Effector memory CD4-positive, alpha-beta T cell (primary cell): ENCODE results near the gene TRIM27.
"Not testable (repeated sequence)": the region's sequence is repeated elsewhere in the genome, so short reads cannot be mapped to it uniquely, and the experiment has no call there.

Source experiments
- DNase-seq, 3 donors: peaks; one replicate each; pipeline ENCODE4 v3.0.0-alpha.2; 2020
- H3K27ac ChIP-seq: 2 replicates; pipeline ENCODE4 v1.7.0; 2013; ENCODE audit warnings: mild to moderate bottlenecking, low read length, moderate library complexity; ENCODE audit not compliant: insufficient read depth, poor library complexity, severe bottlenecking
- H3K27me3 ChIP-seq: replicated peaks from 2 replicates; pipeline ENCODE4 v1.7.0; 2013; ENCODE audit warnings: mild to moderate bottlenecking, low read length; ENCODE audit not compliant: insufficient read depth, control insufficient read depth, poor library complexity, severe bottlenecking
- H3K36me3 ChIP-seq: 2 replicates; pipeline ENCODE4 v1.7.0; 2013; ENCODE audit warnings: mild to moderate bottlenecking, low read length, moderate library complexity; ENCODE audit not compliant: control insufficient read depth, insufficient read depth
- H3K4me1 ChIP-seq: 2 replicates; pipeline ENCODE4 v1.7.0; 2013; ENCODE audit warnings: low read length, mild to moderate bottlenecking; ENCODE audit not compliant: control insufficient read depth, insufficient read depth, poor library complexity, severe bottlenecking
- H3K4me3 ChIP-seq: 2 replicates; pipeline ENCODE4 v1.7.0; 2013; ENCODE audit warnings: low read length, low read depth, mild to moderate bottlenecking; ENCODE audit not compliant: insufficient read depth, poor library complexity, severe bottlenecking
- H3K9me3 ChIP-seq: 2 replicates; pipeline ENCODE4 v1.7.0; 2013; ENCODE audit warnings: mild to moderate bottlenecking, low read length, moderate library complexity; ENCODE audit not compliant: control insufficient read depth

The TRIM27 gene

DNA sequence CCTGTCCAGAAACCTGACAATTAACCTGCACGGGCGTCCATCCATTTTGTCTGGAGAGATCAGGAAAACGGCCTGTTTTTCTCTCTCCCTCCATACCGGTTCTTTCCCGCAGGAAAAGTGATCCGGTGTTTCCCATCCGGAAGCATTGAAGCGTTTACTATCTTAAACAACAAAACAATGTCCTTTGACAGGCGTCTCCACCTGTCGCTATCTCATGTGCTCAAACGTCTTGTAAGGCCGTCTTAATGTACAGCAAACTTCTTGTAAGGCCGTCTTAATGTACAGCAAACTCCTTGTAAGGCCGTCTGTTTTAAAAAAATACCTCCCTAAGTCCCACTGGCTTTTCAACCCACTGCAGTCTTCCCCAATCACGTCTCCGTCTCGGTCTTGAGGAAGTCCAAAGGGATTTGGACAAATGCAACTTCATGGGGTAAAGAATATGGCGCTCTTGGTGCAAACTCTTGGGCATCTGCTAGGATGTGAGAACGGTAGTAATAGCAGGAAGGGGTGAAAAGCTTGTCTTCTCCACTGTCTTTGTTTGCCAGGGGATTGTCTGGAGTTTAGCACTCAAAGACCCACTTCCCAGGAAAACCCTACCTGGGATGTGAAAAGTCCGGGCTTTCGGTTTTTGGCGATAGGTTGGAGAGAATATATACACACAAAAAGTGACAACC, 29.9 kb upstream of the TRIM27 start:
- Histone ChIP-seq H3K27me3 (no peaks in the 10 kb centered on the region), H3K27ac (no peak overlapping the region), H3K4me1 (peaks cover 7% of the 10 kb centered on the region), H3K36me3 (no peaks in the 10 kb centered on the region), H3K9me3 (no peaks in the 10 kb centered on the region), H3K4me3 (peak overlapping the region; percentile 48)
- DNase-seq = no peak

GRCh38 chr6:28953039-28953584, 29.3 kb upstream of the TRIM27 start:
- no peaks in the 10 kb centered on the region for H3K27me3 ChIP-seq
- H3K4me1 ChIP-seq = peaks cover 7% of the 10 kb centered on the region
- no peaks in the 10 kb centered on the region for H3K9me3 ChIP-seq
- H3K4me3 ChIP-seq = peak overlapping the region; percentile 48
- H3K27ac ChIP-seq = no peak overlapping the region
- no peaks in the 10 kb centered on the region for H3K36me3 ChIP-seq
- DNase-seq = peak; percentile 30 to 43 (median 38)

DNA sequence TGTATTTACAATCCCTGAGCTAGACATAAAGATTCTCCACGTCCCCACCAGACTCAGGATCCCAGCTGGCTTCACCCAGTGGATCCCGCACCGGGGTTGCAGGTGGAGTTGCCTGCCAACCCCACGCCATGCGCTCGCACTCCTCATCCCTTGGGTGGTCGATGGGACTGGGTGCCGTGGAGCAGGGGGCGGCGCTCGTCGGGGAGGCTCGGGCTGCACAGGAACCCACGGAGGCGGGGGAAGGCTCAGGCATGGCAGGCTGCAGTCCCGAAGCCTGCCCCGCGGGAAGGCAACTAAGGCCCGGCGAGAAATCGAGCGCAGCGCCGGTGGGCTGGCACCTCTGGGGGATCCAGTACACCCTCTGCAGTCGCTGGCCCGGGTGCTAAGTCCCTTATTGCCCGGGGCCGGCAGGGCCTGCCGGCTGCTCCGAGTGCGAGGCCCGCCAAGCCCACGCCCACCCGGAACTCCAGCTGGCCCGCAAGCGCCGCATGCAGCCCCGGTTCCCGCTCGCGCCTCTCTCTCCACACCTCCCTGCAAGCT, 25.9 kb upstream of the TRIM27 start:
- H3K4me3 ChIP-seq, H3K27ac ChIP-seq, DNase-seq, H3K36me3 ChIP-seq, H3K27me3 ChIP-seq, H3K4me1 ChIP-seq, H3K9me3 ChIP-seq: not testable (repeated sequence)

DNA sequence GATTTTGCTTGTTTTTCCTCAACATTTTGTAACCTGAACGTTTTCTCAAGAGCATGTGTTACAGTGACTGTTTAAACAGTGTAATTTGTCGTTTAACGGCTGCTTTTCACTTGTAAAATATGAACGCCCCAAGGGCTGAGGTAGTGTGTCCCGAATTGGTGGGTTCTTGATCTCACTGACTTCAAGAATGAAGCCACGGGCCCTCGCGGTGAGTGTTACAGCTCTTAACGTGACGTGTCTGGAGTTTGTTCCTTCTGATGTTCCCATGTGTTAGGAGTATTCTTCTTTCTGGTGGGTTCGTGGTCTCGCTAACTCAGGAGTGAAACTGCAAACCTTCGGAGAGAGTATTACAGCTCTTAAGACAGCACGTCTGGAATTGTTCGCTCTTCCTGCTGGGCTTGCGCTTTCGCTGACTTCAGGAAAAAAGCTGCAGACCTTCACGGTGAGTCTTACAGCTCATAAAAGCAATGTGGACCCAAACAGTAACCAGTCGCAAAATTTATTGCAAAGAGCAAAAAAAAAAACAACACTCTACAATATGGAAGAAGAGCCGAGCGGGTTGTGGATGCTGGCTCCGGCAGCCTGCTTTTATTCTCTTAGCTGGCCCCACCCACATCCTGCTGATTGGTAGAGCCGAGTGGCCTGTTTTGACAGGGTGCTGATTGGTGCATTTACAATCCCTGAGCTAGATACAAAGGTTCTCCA, 25.1 kb upstream of the TRIM27 start:
- no peak overlapping the region for H3K27ac ChIP-seq
- H3K36me3 ChIP-seq = no peaks in the 10 kb centered on the region
- H3K27me3 ChIP-seq = no peaks in the 10 kb centered on the region
- H3K4me1 ChIP-seq = peaks cover 8% of the 10 kb centered on the region
- no peak overlapping the region for H3K4me3 ChIP-seq
- DNase-seq = no peak
- H3K9me3 ChIP-seq = no peaks in the 10 kb centered on the region

- H3K27me3 ChIP-seq = no peaks in the 10 kb centered on the region
- DNase-seq = no peak
- H3K4me1 ChIP-seq = peaks cover 10% of the 10 kb centered on the region
- no peak overlapping the region for H3K27ac ChIP-seq
- H3K4me3 ChIP-seq = no peak overlapping the region
- H3K9me3 ChIP-seq = no peaks in the 10 kb centered on the region
- no peaks in the 10 kb centered on the region for H3K36me3 ChIP-seq
Observed at GRCh38 chr6:28947831-28948270, 24.1 kb upstream of the TRIM27 start.

DNA sequence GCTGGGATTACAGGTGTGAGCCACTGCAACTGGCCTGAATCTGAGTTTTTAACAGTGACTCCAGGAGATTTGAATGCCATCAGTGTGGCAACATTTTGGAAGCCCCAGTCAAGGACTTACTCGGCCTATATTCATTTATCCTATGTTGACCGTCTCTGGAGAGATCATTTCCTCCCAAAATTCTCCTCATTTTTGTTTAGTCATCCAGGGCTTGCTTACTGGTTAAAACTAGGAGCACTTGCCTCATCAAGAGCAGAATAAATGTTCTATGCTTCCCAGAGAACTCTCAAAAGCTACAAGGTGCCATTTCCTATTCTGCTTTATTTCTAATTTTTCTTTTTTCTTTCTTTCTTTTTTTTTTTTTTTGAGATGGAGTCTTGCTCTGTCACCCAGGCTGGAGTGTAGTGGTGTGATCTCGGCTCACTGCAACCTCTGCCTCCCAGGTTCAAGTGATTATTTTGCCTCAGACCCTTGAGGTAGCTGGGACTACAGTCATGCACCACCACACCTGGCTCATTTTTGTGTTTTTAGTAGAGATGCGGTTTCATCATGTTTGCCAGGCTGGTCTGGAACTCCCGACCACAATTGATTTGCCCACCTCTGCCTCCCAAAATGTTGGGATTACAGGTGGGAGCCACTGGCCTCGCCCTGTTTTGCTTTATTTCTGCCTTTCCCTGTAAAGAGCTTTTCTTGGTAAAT, 23.4 kb upstream of the TRIM27 start:
- Histone ChIP-seq H3K27me3 (no peaks in the 10 kb centered on the region), H3K4me3 (no peak overlapping the region), H3K36me3 (no peaks in the 10 kb centered on the region), H3K27ac (no peak overlapping the region), H3K9me3 (no peaks in the 10 kb centered on the region), H3K4me1 (peaks cover 13% of the 10 kb centered on the region)
- no peak for DNase-seq

DNA sequence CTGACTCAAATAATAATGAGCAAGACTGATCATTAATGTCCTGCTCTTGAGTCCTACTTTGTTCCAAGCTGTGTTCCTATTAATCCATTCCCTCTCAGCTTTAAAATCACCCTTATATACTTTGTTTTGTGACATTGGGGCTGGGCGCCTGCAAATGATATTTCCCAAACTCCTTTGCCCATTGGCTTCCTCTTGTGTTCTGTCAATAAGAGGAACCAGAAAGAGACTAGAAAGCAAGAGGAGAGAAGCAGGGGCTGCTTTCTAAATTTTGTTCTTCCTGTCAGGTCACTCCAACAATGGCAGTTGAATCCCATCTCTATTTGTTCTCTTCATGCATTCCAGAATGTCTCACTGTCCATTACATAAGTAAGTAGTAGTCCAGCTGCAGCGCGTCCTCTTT, 21.6 kb upstream of the TRIM27 start:
- no peak overlapping the region for H3K27ac ChIP-seq
- DNase-seq = no peak
- no peak overlapping the region for H3K4me3 ChIP-seq
- no peaks in the 10 kb centered on the region for H3K36me3 ChIP-seq
- H3K4me1 ChIP-seq = peaks cover 23% of the 10 kb centered on the region
- no peaks in the 10 kb centered on the region for H3K27me3 ChIP-seq
- H3K9me3 ChIP-seq = no peaks in the 10 kb centered on the region

DNA sequence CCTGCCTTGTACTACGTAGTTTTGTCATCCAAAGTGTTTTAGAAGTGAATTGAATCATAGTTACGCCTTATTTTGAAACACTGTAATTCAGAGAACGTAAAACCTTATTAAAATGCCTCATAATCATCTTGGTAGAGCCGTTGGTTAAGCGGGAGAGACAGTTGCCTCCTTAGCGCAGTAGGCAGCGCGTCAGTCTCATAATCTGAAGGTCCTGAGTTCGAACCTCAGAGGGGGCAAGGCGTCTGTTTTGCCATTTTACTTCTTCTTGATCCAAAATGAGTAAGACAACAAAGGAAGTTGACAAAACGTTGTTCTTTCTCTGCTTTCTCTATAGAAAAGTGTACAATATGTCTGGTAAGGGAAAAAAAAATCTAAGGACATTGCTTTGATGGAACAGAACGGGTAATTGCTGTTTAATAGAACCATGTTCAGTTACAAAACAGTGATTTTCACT, 20.7 kb upstream of the TRIM27 start:
- peak overlapping the region; percentile 48 for H3K4me3 ChIP-seq

GRCh38 chr6:28943557-28944411, 20.0 kb upstream of the TRIM27 start:
- H3K27ac ChIP-seq = peak overlapping the region; percentile 47
- H3K4me1 ChIP-seq = peaks cover 28% of the 10 kb centered on the region
- no peaks in the 10 kb centered on the region for H3K9me3 ChIP-seq
- no peak for DNase-seq
- H3K4me3 ChIP-seq = peak overlapping the region; percentile 48
- H3K27me3 ChIP-seq = no peaks in the 10 kb centered on the region
- no peaks in the 10 kb centered on the region for H3K36me3 ChIP-seq

More for the DNA sequence above, 20.7 kb upstream of the TRIM27 start:
- Histone ChIP-seq H3K4me1 (peaks cover 28% of the 10 kb centered on the region), H3K36me3 (no peaks in the 10 kb centered on the region), H3K27me3 (no peaks in the 10 kb centered on the region), H3K27ac (peak overlapping the region; percentile 47), H3K9me3 (no peaks in the 10 kb centered on the region)
- peak; percentile 21 to 42 (median 34) for DNase-seq
